ENCODE data around the gene KIF20B. TPM values are rescaled to one million over a fixed set of nuclear protein-coding genes. Genes with fewer than 3 reads are reported as not detected.
"Not testable (repeated sequence)": the region's sequence is repeated elsewhere in the genome, so short reads cannot be mapped to it uniquely, and the experiment has no call there.

Gene KIF20B
- total RNA-seq, 4 donors from 2014 or later: 1.7 to 4.1 (median 2.7) TPM

- DNase-seq (ENCODE audit: low spot score) (no peak), ATAC-seq (ENCODE audit: low FRiP score) (no peak)
- no peak for TF ChIP-seq CTCF (IDR thresholded peaks at IDR 0.05)
Measured at GRCh38 chr10:89738551-89739209, 37.3 kb downstream of the KIF20B start.

- ATAC-seq (ENCODE audit: low FRiP score): no peak
- no peak for DNase-seq (ENCODE audit: low spot score)
- TF ChIP-seq CTCF (IDR thresholded peaks at IDR 0.05): no peak
Measured at GRCh38 chr10:89741126-89741762, 39.9 kb downstream of the KIF20B start.

GRCh38 chr10:89744026-89744425 lies 42.6 kb downstream of the KIF20B start:
- ATAC-seq (ENCODE audit: low FRiP score) (no peak), DNase-seq (ENCODE audit: low spot score) (no peak)
- TF ChIP-seq CTCF (IDR thresholded peaks at IDR 0.05): no peak

DNA sequence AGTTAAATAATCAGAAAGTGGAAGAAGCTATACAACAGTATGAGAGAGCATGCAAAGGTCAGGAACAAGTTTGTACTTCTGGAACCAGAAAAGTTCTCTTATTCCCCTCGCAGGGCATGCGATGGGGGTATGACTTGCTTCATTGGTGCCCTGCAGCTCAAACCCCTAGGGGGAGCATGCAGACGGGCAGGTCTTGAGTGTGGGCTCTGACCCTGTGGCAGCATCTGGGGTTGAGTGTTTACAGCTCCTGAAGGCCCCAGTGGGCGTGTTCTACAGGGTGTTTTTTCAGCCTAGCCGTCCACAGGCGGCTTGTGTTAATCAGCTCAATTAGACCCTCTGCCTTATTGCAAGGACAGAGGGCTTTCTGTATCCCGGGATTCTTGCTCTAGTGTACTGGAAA lies 44.5 kb downstream of the KIF20B start:
- ATAC-seq (ENCODE audit: low FRiP score): no peak
- DNase-seq (ENCODE audit: low spot score): no peak
- no peak for TF ChIP-seq CTCF (IDR thresholded peaks at IDR 0.05)

DNA sequence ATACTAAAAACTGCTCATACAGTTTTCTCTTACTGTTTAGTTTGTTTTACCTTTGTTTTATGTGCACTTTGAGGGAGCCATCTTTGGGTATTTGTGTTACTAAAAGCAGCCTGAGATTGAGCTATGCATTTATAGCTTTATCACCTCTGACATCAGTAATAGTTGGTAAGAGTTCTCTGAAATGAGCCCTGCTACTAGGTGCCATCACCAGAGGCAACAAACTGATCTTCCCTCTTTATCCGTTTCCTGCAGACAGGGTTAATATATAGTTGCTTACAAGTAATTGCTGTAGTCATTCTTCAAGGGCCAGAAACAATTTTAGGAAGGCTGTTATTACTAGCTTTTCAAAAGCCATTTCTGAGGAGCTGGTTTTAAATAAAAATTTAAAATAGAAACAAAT lies 49.1 kb downstream of the KIF20B start:
- ATAC-seq (ENCODE audit: low FRiP score): no peak
- TF ChIP-seq CTCF (IDR thresholded peaks at IDR 0.05): no peak
- DNase-seq (ENCODE audit: low spot score): no peak

GRCh38 chr10:89755374-89755773 lies 54.0 kb downstream of the KIF20B start:
- no peak for TF ChIP-seq CTCF (IDR thresholded peaks at IDR 0.05)
- no peak for ATAC-seq (ENCODE audit: low FRiP score)
- DNase-seq (ENCODE audit: low spot score): no peak

GRCh38 chr10:89759531-89759930 lies 58.1 kb downstream of the KIF20B start:
- TF ChIP-seq CTCF (IDR thresholded peaks at IDR 0.05): no peak
- no peak for DNase-seq (ENCODE audit: low spot score)
- no peak for ATAC-seq (ENCODE audit: low FRiP score)

GRCh38 chr10:89763671-89764070 lies 62.3 kb downstream of the KIF20B start:
- ATAC-seq (ENCODE audit: low FRiP score); DNase-seq (ENCODE audit: low spot score): not testable (repeated sequence)

Measured in omental fat pad (tissue), 4 donors.